GM23248 (cell line): Measurements from ENCODE around the gene HMX3.

Experiments
- EZH2 ChIP-seq: fragments of 200-600 bp; sonication (generic); IDR thresholded peaks from 2 replicates; pipeline ENCODE4 v1.6.1; 2018; ENCODE audit warnings: antibody characterized with exemption, mild to moderate bottlenecking; ENCODE audit not compliant: insufficient read depth, poor library complexity, severe bottlenecking
- EZH2phosphoT487 ChIP-seq: fragments of 200-600 bp; sonication (generic); IDR thresholded peaks from 2 replicates; pipeline ENCODE4 v1.6.1; 2018; ENCODE audit warnings: antibody characterized with exemption, moderate library complexity, mild to moderate bottlenecking, low read depth; ENCODE audit not compliant: insufficient read depth

- TF ChIP-seq EZH2 (no peak), EZH2phosphoT487 (no peak)
These were observed 20.3 kb downstream of the HMX3 start for GRCh38 chr10:123156078-123156477.
